Heart left ventricle (tissue), 16 donors: ENCODE data around the gene KEAP1. TPM values are rescaled to one million over a fixed set of nuclear protein-coding genes. Genes with fewer than 3 reads are reported as not detected.

ENCODE experiments used
- ATAC-seq, 4 donors: fragments of 200-7000 bp; cut with Tn5 transposase; one replicate each; pipeline ENCODE4 v1.9.1; 2020 to 2022; ENCODE audit warnings: moderate library complexity in 4 of 4, mild to moderate bottlenecking in 3 of 4, moderate number of reproducible peaks in 1 of 4
- DNase-seq, 5 donors: peaks; one replicate each; pipeline ENCODE4 v3.0.0-alpha.2; 2020
- H3K27ac ChIP-seq, 12 donors: fragments of 200-600 bp; sonication (generic) in 4 of 12; one replicate each; pipeline versions ENCODE4 v1.5.0 to v1.8.0; 2016 to 2022; ENCODE audit warnings: mild to moderate bottlenecking in 2 of 12
- H3K27me3 ChIP-seq, 9 donors: fragments of 200-600 bp; sonication (generic) in 2 of 9; one replicate each; pipeline versions ENCODE4 v1.5.1 to v1.8.0; 2016 to 2022; ENCODE audit warnings: mild to moderate bottlenecking in 3 of 9
- H3K36me3 ChIP-seq, 9 donors: fragments of 200-600 bp; sonication (generic) in 2 of 9; one replicate each; pipeline versions ENCODE4 v1.5.0 to v1.8.0; 2018 to 2022; ENCODE audit warnings: mild to moderate bottlenecking in 2 of 9
- H3K4me1 ChIP-seq, 12 donors: fragments of 200-600 bp; sonication (generic) in 4 of 12; one replicate each; pipeline versions ENCODE4 v1.5.0 to v1.8.0; 2016 to 2022; ENCODE audit warnings: mild to moderate bottlenecking in 3 of 12
- H3K4me3 ChIP-seq, 12 donors: fragments of 200-600 bp; sonication (generic) in 4 of 12; one replicate each; pipeline versions ENCODE4 v1.5.0 to v1.8.0; 2017 to 2022; ENCODE audit warnings: mild to moderate bottlenecking in 9 of 12, moderate library complexity in 4 of 12
- H3K9me3 ChIP-seq, 12 donors: fragments of 200-600 bp; sonication (generic) in 4 of 12; one replicate each; pipeline versions ENCODE4 v1.5.0 to v1.8.0; 2016 to 2022; ENCODE audit warnings: mild to moderate bottlenecking in 1 of 12
- POLR2A ChIP-seq, 2 donors: fragments of 450-650 bp; IDR thresholded peaks; one replicate each; pipeline ENCODE4 v1.6.1; 2017; ENCODE audit warnings: antibody characterized with exemption in 2 of 2, mild to moderate bottlenecking in 2 of 2, moderate library complexity in 2 of 2
- WGBS, 4 donors: extraction: QIAGEN DNeasy Blood & Tissue Kit in 2 of 4; methylation state at CpG; one replicate each; pipeline versions ENCODE4 v1.1.5 to v1.1.7; 2013 to 2018; 5-methylcytosine and 5-hydroxymethylcytosine counted together
- intact Hi-C, 10 donors: fragments of 100-400 bp; cut with DNase I; formaldehyde crosslinking; loops; one replicate each; pipeline versions ENCODE4 v1.11.1 to v1.14.2; 2022
- polyA plus RNA-seq, 2 donors: library from polyadenylated mRNA; stranded (reverse); fragments of 200-250 nt; gene quantifications; one replicate each; pipeline ENCODE4 v1.2.3, GENCODE V29; 2013
- total RNA-seq, 9 donors: library from RNA; depleted of rRNA in 2 of 9; stranded (reverse); fragments of >200 nt in 2 of 9; fragmentation: NEBNext Ultra II Directional in 3 of 9; extraction: Animal tissue kit (Norgen Biotek cat#: 25700) in 3 of 9; gene quantifications; one replicate each; pipeline versions ENCODE4 v1.1.0 to v1.2.4, GENCODE V29; 2016 to 2023
- TF ChIP-seq, protein P1 (sequence below), 12 donors: fragments of 200-600 bp; sonication (generic) in 4 of 12; IDR thresholded peaks; one replicate each; pipeline versions ENCODE4 v1.5.0 to v1.8.0; 2018 to 2022; ENCODE audit warnings: antibody characterized with exemption in 12 of 12, mild to moderate bottlenecking in 5 of 12
- donor health status: ischemic (EF 13 %, LVEDD 7.1; RV severe dilation, severe dysfunction).
- donor health status: healthy with polysubstance abuse.
- donor health status: DM: no; HTN: yes; CAD: no.
- donor health status: DM: no; HTN: no; CAD: no.
- donor health status: ischemic (EF 25% LVEDD 6.9; RV normal size, moderate dysfunction).
- donor health status: ischemic (EF 25% LVEDD 5.7; RV mildly dilated, moderate dysfunction).
- donor health status: healthy.
- donor health status: DM: yes; HTN: yes; CAD: no.
- donor health status: ischemic (EF 35%, LVEDD 5.7; RV mildly dilated, moderate dysfunction).
- donor health status: nonischemic (EF 11% LVEDD 7.7; RV severe dilation, severe dysfunction).
- donor health status: DM: yes; HTN: yes; CAD: no.
- donor health status: PGD.
- donor health status: ischemic (EF 29% LVEDD 5.4; RV normal size, mild dysfunction).
- donor health status: nonischemic (EF 23%, LVEDD 6.1; RV moderate dilation, normal function).

The KEAP1 gene
- total and polyA plus RNA-seq, 11 donors, result 52.8 to 94.2 (median 67.6) TPM

DNA sequence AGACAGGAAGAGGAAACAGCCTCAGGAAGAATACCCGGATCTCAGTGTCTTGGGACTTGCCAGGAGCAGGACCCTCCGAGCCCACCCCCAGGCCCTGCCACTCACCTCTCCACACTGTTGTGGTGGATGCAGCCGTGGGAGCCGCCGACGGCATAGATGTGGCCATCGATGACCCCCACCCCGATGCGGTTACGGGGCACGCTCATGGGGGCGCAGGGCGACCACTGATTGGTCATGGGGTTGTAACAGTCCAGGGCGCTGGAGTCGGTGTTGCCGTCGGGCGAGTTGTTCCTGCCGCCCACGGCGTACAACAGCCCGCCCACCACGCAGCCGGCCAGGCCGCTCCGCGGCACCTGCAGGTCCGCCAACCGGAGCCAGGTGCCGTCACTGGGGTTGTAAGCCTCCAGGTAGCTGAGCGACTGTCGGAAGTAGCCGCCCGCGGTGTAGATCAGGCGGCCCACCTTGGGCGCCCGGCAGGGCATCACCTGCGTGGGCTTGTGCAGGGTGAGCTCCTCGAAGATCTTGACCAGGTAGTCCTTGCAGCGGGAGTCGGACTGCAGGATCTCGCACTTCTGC lies 11.6 kb downstream of the KEAP1 start:
- 89 to 95% (median 94%) methylated on average over 27 to 43 of the region's 43 CpGs for WGBS, 4 donors
- intact Hi-C loops, result no loop called here
- no peaks in the 10 kb centered on the region for H3K27me3 ChIP-seq
- DNase-seq, result no peak
- no peak overlapping the region for H3K4me3 ChIP-seq
- peaks cover 0 to 13% (median 0%) of the 10 kb centered on the region in 12 donors for H3K4me1 ChIP-seq
- no peaks in the 10 kb centered on the region for H3K9me3 ChIP-seq
- no peak for TF ChIP-seq POLR2A (IDR thresholded peaks at IDR 0.05)
- ATAC-seq, result peak in 2 of 4 donors; percentile 13 to 35
- H3K27ac ChIP-seq, result no peak overlapping the region
- peaks cover 2 to 97% (median 94%) of the 10 kb centered on the region in 9 donors for H3K36me3 ChIP-seq

DNA sequence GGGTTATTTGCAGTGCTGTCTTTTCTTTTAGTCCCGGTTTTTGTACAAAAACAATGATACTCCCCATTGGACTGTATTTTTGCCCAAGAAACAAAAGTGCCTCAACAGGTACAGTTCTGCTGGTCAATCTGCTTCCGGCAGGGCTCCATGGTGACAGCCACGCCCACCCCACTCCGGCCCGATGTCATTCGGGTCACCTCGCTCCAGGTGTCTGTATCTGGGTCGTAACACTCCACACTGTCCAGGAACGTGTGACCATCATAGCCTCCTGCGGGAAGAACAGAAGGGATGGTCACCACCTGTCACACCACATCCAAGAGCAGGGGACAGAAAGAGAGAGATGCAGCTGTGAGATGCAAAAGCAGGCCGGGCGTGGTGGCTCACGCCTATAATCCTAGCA lies 16.6 kb downstream of the KEAP1 start:
- Histone ChIP-seq H3K4me3 (no peak overlapping the region), H3K36me3 (peaks cover 0 to 76% (median 71%) of the 10 kb centered on the region in 9 donors), H3K4me1 (peaks cover 0 to 13% (median 0%) of the 10 kb centered on the region in 12 donors), H3K27me3 (no peaks in the 10 kb centered on the region), H3K9me3 (no peaks in the 10 kb centered on the region), H3K27ac (no peak overlapping the region)
- no peak for DNase-seq
- peak in 1 of 4 donors; percentile 21 for ATAC-seq
- TF ChIP-seq, protein P1, sequence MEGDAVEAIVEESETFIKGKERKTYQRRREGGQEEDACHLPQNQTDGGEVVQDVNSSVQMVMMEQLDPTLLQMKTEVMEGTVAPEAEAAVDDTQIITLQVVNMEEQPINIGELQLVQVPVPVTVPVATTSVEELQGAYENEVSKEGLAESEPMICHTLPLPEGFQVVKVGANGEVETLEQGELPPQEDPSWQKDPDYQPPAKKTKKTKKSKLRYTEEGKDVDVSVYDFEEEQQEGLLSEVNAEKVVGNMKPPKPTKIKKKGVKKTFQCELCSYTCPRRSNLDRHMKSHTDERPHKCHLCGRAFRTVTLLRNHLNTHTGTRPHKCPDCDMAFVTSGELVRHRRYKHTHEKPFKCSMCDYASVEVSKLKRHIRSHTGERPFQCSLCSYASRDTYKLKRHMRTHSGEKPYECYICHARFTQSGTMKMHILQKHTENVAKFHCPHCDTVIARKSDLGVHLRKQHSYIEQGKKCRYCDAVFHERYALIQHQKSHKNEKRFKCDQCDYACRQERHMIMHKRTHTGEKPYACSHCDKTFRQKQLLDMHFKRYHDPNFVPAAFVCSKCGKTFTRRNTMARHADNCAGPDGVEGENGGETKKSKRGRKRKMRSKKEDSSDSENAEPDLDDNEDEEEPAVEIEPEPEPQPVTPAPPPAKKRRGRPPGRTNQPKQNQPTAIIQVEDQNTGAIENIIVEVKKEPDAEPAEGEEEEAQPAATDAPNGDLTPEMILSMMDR (IDR thresholded peaks at IDR 0.05), result no peak
- TF ChIP-seq POLR2A (IDR thresholded peaks at IDR 0.05), result no peak
- intact Hi-C loops, result loop anchor here in 1 of 10 donors (5.0 kb wide), 1 partner anchor 86 kb away; no protein-coding TSS in a partner anchor
- WGBS, 4 donors, result 81 to 89% (median 87%) methylated on average over 13 of the region's 13 CpGs

DNA sequence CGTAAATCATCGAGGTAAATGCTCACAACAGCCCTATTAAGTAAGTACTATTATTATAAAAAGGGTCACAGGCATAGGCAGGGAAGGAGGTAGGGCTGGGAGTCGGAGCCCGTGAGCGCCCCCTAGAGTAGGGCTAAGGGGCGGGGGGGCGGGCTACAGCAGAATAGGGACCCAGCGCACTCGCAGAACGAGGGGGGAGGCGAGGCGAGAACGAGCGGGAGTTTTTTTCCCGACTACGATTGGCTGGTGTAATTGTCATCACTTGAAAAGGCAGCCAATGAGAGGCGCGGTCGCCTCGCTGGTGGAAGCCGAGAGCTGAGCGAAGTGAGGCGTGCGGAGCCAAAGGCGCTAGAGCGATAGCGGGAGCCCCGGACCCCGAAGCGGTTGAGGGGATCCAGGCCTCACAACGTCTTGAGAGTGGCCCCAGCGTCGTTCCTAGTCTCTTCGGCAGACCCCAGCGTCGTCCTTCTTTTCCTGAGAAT lies 24.2 kb downstream of the KEAP1 start:
- peak; percentile 92 to 94 (median 94) for DNase-seq
- TF ChIP-seq, protein P1 (IDR thresholded peaks at IDR 0.05), result peak; percentile 78 to 91 (median 88)
- peak in 1 of 2 donors; percentile 44 for TF ChIP-seq POLR2A (IDR thresholded peaks at IDR 0.05)
- Histone ChIP-seq H3K36me3 (peaks cover 0 to 1% (median 0%) of the 10 kb centered on the region in 9 donors), H3K4me1 (peaks cover 0 to 19% (median 8%) of the 10 kb centered on the region in 12 donors), H3K4me3 (peak overlapping the region in 11 of 12 donors; percentile 33 to 64 (median 53)), H3K27ac (peak overlapping the region in 6 of 12 donors; percentile 11 to 47 (median 40)), H3K9me3 (no peaks in the 10 kb centered on the region), H3K27me3 (no peaks in the 10 kb centered on the region)
- WGBS, 4 donors, result 1% methylated on average over 35 to 36 of the region's 36 CpGs
- ATAC-seq, result peak; percentile 93 to 98 (median 98)
- intact Hi-C loops, result loop anchor here in 2 of 10 donors (5.0 to 10.0 kb wide), 2 partner anchors 74 to 88 kb away; partner anchors contain the start of genes CDC37 (in 1 of the 2), CDKN2D (in 1 of the 2) and KRI1 (in 1 of the 2)

DNA sequence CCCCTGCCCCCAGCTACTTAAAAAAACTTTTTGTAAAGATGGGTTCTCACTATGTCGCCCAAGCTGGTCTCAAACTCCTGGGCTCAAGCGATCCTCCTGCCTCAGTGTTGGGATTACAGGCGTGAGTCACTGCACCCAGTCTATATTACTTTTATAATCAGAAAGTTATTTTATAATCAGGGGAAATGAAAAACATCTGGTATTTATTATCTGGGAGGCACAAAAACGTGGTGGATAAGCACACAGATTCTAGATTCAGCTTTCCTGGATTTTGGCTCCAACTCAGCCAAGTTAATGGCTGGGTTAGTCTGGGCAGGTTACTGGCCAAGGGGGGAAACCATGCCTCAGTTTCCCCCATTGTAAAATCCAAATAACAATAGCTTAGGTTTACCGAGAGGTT lies 24.7 kb downstream of the KEAP1 start:
- Histone ChIP-seq H3K36me3 (no peaks in the 10 kb centered on the region), H3K9me3 (no peaks in the 10 kb centered on the region), H3K4me1 (peaks cover 0 to 17% (median 8%) of the 10 kb centered on the region in 12 donors), H3K27me3 (no peaks in the 10 kb centered on the region), H3K4me3 (peak overlapping the region in 11 of 12 donors; percentile 33 to 64 (median 53)), H3K27ac (no peak overlapping the region)
- no peak for TF ChIP-seq POLR2A (IDR thresholded peaks at IDR 0.05)
- TF ChIP-seq, protein P1 (IDR thresholded peaks at IDR 0.05), result no peak
- intact Hi-C loops, result loop anchor here in 2 of 10 donors (5.0 to 10.0 kb wide), 2 partner anchors 74 to 89 kb away; partner anchors contain the start of genes CDC37 (in 1 of the 2), CDKN2D (in 1 of the 2) and KRI1 (in 1 of the 2)
- 31 to 38% (median 36%) methylated on average over 5 of the region's 5 CpGs for WGBS, 4 donors
- DNase-seq, result no peak
- ATAC-seq, result no peak
